K562 (cell line): Measurements from ENCODE around the gene STIM1. TPM values are rescaled to one million over a fixed set of nuclear protein-coding genes. Genes with fewer than 3 reads are reported as not detected.

Experiments used
- ATAC-seq: fragments of 200-7000 bp; cut with Tn5 transposase; 3 replicates; pipeline ENCODE4 v1.9.1; 2020; ENCODE audit warnings: moderate library complexity
- BruUV-seq: library from RNA; stranded (reverse); fragments of 400-500 nt; replicated peaks from 2 replicates; lab custom pipeline; 2021; lab: Mats Ljungman, UMichigan
- CTCF ChIA-PET: fragments of 300-600 bp; formaldehyde crosslinking; extraction: SDS; loops from one replicate; lab custom pipeline; 2021; ENCODE audit warnings: low intra/inter-chr PET ratio; lab: Yijun Ruan, JAX
- POLR2A ChIA-PET: fragments of 300-600, 350-650 bp; sonication (Branson Sonifier 250); formaldehyde crosslinking; extraction: SDS; loops from one replicate; lab custom pipeline; 2021; ENCODE audit warnings: antibody characterized with exemption, inconsistent platforms; lab: Yijun Ruan, JAX
- DNase-seq, 4 experiments: peaks; one replicate each; pipeline versions ENCODE4 v3.0.0 to v3.0.0-alpha.2; 2011 to 2018; ENCODE audit warnings: low spot score in 3 of 4, mixed read lengths in 3 of 4; ENCODE audit errors: extremely low read depth in 1 of 4
- FAIRE-seq: peaks from 2 replicates; lab custom pipeline; 2011; peaks lifted over from hg19 to GRCh38; lab: Jason Lieb, UNC
- H2AFZ ChIP-seq: 2 replicates; pipeline ENCODE4 v1.6.0; 2011; ENCODE audit warnings: low read depth, low read length, control low read depth, inconsistent platforms
- H3K27ac ChIP-seq: fragments of 200-600 bp; 3 replicates; pipeline ENCODE4 v1.8.0; 2011; ENCODE audit warnings: low read depth, mild to moderate bottlenecking, control low read depth, inconsistent platforms, low read length, moderate library complexity, mixed read lengths; ENCODE audit errors: extremely low read depth
- H3K27me3 ChIP-seq, 2 experiments: fragments of 300-600 bp in 1 of 2; 2 replicates in 1 of 2; 3 replicates in 1 of 2; pipeline versions ENCODE4 v1.6.0 to v1.8.0; 2011; ENCODE audit warnings: inconsistent platforms in 2 of 2, low read length in 2 of 2, mild to moderate bottlenecking in 1 of 2, mixed read lengths in 1 of 2, moderate library complexity in 1 of 2; ENCODE audit not compliant: control insufficient read depth in 2 of 2, insufficient read depth in 2 of 2
- H3K36me3 ChIP-seq: fragments of 300-600 bp; 3 replicates; pipeline ENCODE4 v1.8.0; 2011; ENCODE audit warnings: mild to moderate bottlenecking, low read length, inconsistent platforms; ENCODE audit not compliant: control insufficient read depth, insufficient read depth
- H3K4me1 ChIP-seq, 2 experiments: fragments of 200-600 bp in 1 of 2; replicated peaks in 1 of 2; 2 replicates in 1 of 2; 3 replicates in 1 of 2; pipeline versions ENCODE4 v1.5.1 to v1.8.0; 2011; ENCODE audit warnings: inconsistent platforms in 2 of 2, low read length in 2 of 2, mild to moderate bottlenecking in 1 of 2, mixed read lengths in 1 of 2, moderate library complexity in 1 of 2; ENCODE audit not compliant: control insufficient read depth in 2 of 2, insufficient read depth in 2 of 2
- H3K4me2 ChIP-seq: 2 replicates; pipeline ENCODE4 v1.6.1; 2011; ENCODE audit warnings: low read length, control low read depth, inconsistent platforms, mixed read lengths; ENCODE audit not compliant: insufficient read depth
- H3K4me3 ChIP-seq: fragments of 200-600 bp; sonication (generic), shearing (Covaris generic); 2 replicates; pipeline ENCODE4 v1.5.1; 2016; ENCODE audit warnings: control low read depth, inconsistent platforms
- H3K79me2 ChIP-seq: fragments of 200-600 bp; 3 replicates; pipeline ENCODE4 v1.8.0; 2011; ENCODE audit warnings: low read length, inconsistent platforms; ENCODE audit not compliant: control insufficient read depth, insufficient read depth
- H3K9ac ChIP-seq, 2 experiments: 2 replicates each; pipeline versions ENCODE4 v1.6.0 to v1.6.1; 2011; ENCODE audit warnings: low read depth in 2 of 2, low read length in 2 of 2, control low read depth in 1 of 2, inconsistent platforms in 1 of 2, mild to moderate bottlenecking in 1 of 2, mixed read lengths in 1 of 2; ENCODE audit not compliant: insufficient read depth in 1 of 2
- H3K9me1 ChIP-seq: one replicate; pipeline ENCODE4 v1.6.0; 2011; ENCODE audit warnings: inconsistent platforms, mild to moderate bottlenecking, low read length, moderate library complexity; ENCODE audit not compliant: control insufficient read depth, insufficient read depth
- H3K9me3 ChIP-seq: replicated peaks from 2 replicates; pipeline ENCODE4 v1.5.1; 2011; ENCODE audit warnings: low read depth, low read length, inconsistent platforms; ENCODE audit not compliant: control insufficient read depth, insufficient read depth
- H4K20me1 ChIP-seq: replicated peaks from 2 replicates; pipeline ENCODE4 v1.6.1; 2011; ENCODE audit warnings: low read length, inconsistent platforms, mixed read lengths; ENCODE audit not compliant: control insufficient read depth, insufficient read depth
- GABPA ChIP-seq: fragments of 200-800 bp; sonication (Bioruptor generic); conservative IDR thresholded peaks from 2 replicates; pipeline ENCODE4 v1.6.1; 2016; ENCODE audit warnings: low read depth, missing genetic modification characterization, missing compliant biosample characterization
- L3MBTL2 ChIP-seq: fragments of 450-650 bp; IDR thresholded peaks from 2 replicates; pipeline ENCODE4 v1.6.1; 2016; ENCODE audit warnings: mild to moderate bottlenecking, moderate library complexity
- NBN ChIP-seq: fragments of 450-650 bp; IDR thresholded peaks from 2 replicates; pipeline ENCODE4 v1.6.1; 2016; ENCODE audit warnings: low read depth, mild to moderate bottlenecking
- POLR3G ChIP-seq: IDR thresholded peaks from 2 replicates; pipeline ENCODE4 v1.6.1; 2011; ENCODE audit not compliant: insufficient read length, insufficient replicate concordance; ENCODE audit errors: extremely low read depth
- ZNF586 ChIP-seq: fragments of 450-650 bp; formaldehyde crosslinking; conservative IDR thresholded peaks from 2 replicates; pipeline ENCODE4 v1.4.0; 2020; ENCODE audit warnings: mild to moderate bottlenecking, moderate library complexity
- whole genome bisulfite sequencing: fragments of 100-300 bp; shearing (Covaris generic); methylation state at CpG from one replicate; pipeline ENCODE4 v1.1.6; 2016; ENCODE audit warnings: low coverage, mixed read lengths; ENCODE audit not compliant: insufficient coverage; ENCODE audit errors: missing lambda C conversion rate; 5-methylcytosine and 5-hydroxymethylcytosine counted together
- in situ Hi-C: fragments of 300-500 bp; cut with MboI; formaldehyde crosslinking; loops from 4 replicates; pipeline ENCODE4 v1.15.0; 2018; ENCODE audit warnings: inconsistent platforms, mixed read lengths
- intact Hi-C: fragments of 100-400 bp; cut with micrococcal nuclease; formaldehyde crosslinking; loops from 2 replicates; pipeline ENCODE4 v1.14.2; 2022
- polyA plus RNA-seq, 8 experiments: library from polyadenylated mRNA; depleted of rRNA in 4 of 8; stranded (reverse) in 5 of 8; unstranded in 3 of 8; fragments of >200 nt; fragmentation: Nextera tagmentation in 2 of 8; fragmentation: Illumina TruSeq in 1 of 8; extraction: Ambion mirVana in 2 of 8; extraction: Trizol in 1 of 8; gene quantifications; 2 replicates each; pipeline versions ENCODE4 v1.2.1 to v1.2.3, GENCODE V29; 2011 to 2014; ENCODE audit warnings: inconsistent platforms in 1 of 8, missing spikeins in 1 of 8
- total RNA-seq, 7 experiments: library from RNA; depleted of rRNA in 6 of 7; stranded (reverse); fragments of >200 nt in 6 of 7; fragmentation: Illumina TruSeq in 2 of 7; extraction: Trizol in 2 of 7; gene quantifications; 2 replicates each; pipeline versions ENCODE4 v1.2.1 to v1.2.3, GENCODE V29; 2011 to 2021; ENCODE audit warnings: low replicate concordance in 1 of 7
- TF ChIP-seq, protein P1 (sequence below): fragments of 450-650 bp; formaldehyde crosslinking; IDR thresholded peaks from 2 replicates; pipeline ENCODE4 v1.4.0; 2022; ENCODE audit warnings: missing genetic modification characterization
- TF ChIP-seq, protein P2 (sequence below), 2 experiments: fragments of 250-450 bp in 1 of 2; fragments of 450-650 bp in 1 of 2; sonication (Bioruptor Pico) in 1 of 2; IDR thresholded peaks; 2 replicates each; pipeline versions ENCODE4 v1.6.1 to v1.8.0; 2016 to 2021; ENCODE audit warnings: mild to moderate bottlenecking in 2 of 2, moderate library complexity in 2 of 2, missing compliant biosample characterization in 1 of 2, missing genetic modification characterization in 1 of 2
- TF ChIP-seq, protein P3 (sequence below): fragments of 250-450 bp; sonication (Bioruptor Pico); IDR thresholded peaks from 2 replicates; pipeline ENCODE4 v1.5.1; 2021; ENCODE audit warnings: mild to moderate bottlenecking
- TF ChIP-seq, protein P4 (sequence below), 2 experiments: fragments of 450-650 bp; IDR thresholded peaks; 2 replicates each; pipeline ENCODE4 v1.6.1; 2018; ENCODE audit warnings: mild to moderate bottlenecking in 2 of 2, low read depth in 1 of 2; ENCODE audit not compliant: partially characterized antibody in 2 of 2
- TF ChIP-seq, protein P5 (sequence below), 2 experiments: IDR thresholded peaks in 1 of 2; conservative IDR thresholded peaks in 1 of 2; 2 replicates each; pipeline ENCODE4 v1.6.1; 2016; ENCODE audit warnings: low read depth in 2 of 2, mild to moderate bottlenecking in 1 of 2, missing compliant biosample characterization in 1 of 2, missing genetic modification characterization in 1 of 2, moderate library complexity in 1 of 2

The STIM1 gene
- total and polyA plus RNA-seq, 9 of the 15 experiments (the other 6 are each of a cell fraction or from before 2014, with no cell fraction given), result 7.7 to 50.5 (median 22.5) TPM

DNA sequence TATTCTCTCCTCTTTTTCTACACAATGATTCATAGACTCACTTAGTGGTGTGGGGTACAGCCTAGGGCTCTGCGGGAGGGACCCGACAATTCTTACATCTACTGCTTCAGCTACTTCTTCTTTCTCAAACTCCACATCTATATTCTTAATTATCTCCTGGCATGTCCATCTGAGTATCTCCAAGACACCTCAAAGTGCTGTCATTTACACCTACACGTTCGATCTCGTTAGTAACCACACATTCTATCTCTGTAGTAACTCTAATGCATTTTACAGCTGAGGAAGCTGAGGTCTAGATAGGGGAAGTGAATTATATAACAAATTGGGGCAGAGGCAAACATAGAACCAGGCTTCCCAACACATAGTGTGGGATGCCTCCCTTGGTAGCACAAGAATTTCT is 211.4 kb downstream of the STIM1 start:
- FAIRE-seq (no peak), DNase-seq (no peak), ATAC-seq (no peak)
- no peak overlapping the region for H3K9ac ChIP-seq
- intact Hi-C loops, result no loop called here
- H3K4me2 ChIP-seq, result no peak overlapping the region
- no peak overlapping the region for H2AFZ ChIP-seq
- WGBS, result 76% methylated on average over 5 of the region's 5 CpGs
- TF ChIP-seq ZNF586 (CRISPR knock-in tag) (no peak), GABPA (tag) (no peak), NBN (no peak), POLR3G (no peak), L3MBTL2 (no peak)
- TF ChIP-seq, protein P1, sequence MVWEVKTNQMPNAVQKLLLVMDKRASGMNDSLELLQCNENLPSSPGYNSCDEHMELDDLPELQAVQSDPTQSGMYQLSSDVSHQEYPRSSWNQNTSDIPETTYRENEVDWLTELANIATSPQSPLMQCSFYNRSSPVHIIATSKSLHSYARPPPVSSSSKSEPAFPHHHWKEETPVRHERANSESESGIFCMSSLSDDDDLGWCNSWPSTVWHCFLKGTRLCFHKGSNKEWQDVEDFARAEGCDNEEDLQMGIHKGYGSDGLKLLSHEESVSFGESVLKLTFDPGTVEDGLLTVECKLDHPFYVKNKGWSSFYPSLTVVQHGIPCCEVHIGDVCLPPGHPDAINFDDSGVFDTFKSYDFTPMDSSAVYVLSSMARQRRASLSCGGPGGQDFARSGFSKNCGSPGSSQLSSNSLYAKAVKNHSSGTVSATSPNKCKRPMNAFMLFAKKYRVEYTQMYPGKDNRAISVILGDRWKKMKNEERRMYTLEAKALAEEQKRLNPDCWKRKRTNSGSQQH (CRISPR knock-in tag), result no peak
- TF ChIP-seq, protein P2, sequence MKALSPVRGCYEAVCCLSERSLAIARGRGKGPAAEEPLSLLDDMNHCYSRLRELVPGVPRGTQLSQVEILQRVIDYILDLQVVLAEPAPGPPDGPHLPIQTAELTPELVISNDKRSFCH (CRISPR knock-in tag; IDR thresholded peaks at IDR 0.05), result no peak
- TF ChIP-seq, protein P2 (tag; IDR thresholded peaks at IDR 0.05), result no peak
- TF ChIP-seq, protein P3, sequence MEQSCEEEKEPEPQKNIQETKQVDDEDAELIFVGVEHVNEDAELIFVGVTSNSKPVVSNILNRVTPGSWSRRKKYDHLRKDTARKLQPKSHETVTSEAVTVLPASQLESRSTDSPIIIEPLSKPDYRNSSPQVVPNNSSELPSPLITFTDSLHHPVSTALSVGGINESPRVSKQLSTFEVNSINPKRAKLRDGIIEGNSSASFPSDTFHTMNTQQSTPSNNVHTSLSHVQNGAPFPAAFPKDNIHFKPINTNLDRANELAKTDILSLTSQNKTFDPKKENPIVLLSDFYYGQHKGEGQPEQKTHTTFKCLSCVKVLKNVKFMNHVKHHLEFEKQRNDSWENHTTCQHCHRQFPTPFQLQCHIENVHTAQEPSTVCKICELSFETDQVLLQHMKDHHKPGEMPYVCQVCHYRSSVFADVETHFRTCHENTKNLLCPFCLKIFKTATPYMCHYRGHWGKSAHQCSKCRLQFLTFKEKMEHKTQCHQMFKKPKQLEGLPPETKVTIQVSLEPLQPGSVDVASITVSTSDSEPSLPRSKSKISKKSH (CRISPR knock-in tag), result no peak
- TF ChIP-seq, protein P4, sequence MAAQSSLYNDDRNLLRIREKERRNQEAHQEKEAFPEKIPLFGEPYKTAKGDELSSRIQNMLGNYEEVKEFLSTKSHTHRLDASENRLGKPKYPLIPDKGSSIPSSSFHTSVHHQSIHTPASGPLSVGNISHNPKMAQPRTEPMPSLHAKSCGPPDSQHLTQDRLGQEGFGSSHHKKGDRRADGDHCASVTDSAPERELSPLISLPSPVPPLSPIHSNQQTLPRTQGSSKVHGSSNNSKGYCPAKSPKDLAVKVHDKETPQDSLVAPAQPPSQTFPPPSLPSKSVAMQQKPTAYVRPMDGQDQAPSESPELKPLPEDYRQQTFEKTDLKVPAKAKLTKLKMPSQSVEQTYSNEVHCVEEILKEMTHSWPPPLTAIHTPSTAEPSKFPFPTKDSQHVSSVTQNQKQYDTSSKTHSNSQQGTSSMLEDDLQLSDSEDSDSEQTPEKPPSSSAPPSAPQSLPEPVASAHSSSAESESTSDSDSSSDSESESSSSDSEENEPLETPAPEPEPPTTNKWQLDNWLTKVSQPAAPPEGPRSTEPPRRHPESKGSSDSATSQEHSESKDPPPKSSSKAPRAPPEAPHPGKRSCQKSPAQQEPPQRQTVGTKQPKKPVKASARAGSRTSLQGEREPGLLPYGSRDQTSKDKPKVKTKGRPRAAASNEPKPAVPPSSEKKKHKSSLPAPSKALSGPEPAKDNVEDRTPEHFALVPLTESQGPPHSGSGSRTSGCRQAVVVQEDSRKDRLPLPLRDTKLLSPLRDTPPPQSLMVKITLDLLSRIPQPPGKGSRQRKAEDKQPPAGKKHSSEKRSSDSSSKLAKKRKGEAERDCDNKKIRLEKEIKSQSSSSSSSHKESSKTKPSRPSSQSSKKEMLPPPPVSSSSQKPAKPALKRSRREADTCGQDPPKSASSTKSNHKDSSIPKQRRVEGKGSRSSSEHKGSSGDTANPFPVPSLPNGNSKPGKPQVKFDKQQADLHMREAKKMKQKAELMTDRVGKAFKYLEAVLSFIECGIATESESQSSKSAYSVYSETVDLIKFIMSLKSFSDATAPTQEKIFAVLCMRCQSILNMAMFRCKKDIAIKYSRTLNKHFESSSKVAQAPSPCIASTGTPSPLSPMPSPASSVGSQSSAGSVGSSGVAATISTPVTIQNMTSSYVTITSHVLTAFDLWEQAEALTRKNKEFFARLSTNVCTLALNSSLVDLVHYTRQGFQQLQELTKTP (IDR thresholded peaks at IDR 0.05; ENCODE audit: low read depth in 1 of 2, partially characterized antibody in 2 of 2), result no peak
- TF ChIP-seq, protein P5, sequence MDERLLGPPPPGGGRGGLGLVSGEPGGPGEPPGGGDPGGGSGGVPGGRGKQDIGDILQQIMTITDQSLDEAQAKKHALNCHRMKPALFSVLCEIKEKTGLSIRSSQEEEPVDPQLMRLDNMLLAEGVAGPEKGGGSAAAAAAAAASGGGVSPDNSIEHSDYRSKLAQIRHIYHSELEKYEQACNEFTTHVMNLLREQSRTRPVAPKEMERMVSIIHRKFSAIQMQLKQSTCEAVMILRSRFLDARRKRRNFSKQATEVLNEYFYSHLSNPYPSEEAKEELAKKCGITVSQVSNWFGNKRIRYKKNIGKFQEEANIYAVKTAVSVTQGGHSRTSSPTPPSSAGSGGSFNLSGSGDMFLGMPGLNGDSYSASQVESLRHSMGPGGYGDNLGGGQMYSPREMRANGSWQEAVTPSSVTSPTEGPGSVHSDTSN (CRISPR knock-in tag; IDR thresholded peaks at IDR 0.05; ENCODE audit: low read depth), result no peak
- TF ChIP-seq, protein P5 (tag; conservative IDR thresholded peaks at IDR 0.05; ENCODE audit: low read depth), result no peak
- no peaks in the 10 kb centered on the region for H3K9me1 ChIP-seq
- no peaks in the 10 kb centered on the region for H3K4me1 ChIP-seq
- no peaks in the 10 kb centered on the region for H4K20me1 ChIP-seq
- H3K36me3 ChIP-seq, result peaks cover 5% of the 10 kb centered on the region; the same call in 1 of the 3 replicates
- no peaks in the 10 kb centered on the region for H3K79me2 ChIP-seq
- CTCF ChIA-PET, result no interaction called here
- no peak overlapping the region for H3K27ac ChIP-seq
- BruUV-seq, result no TSS peak
- in situ Hi-C loops, result no loop called here
- no peak overlapping the region for H3K4me3 ChIP-seq
- H3K9me3 ChIP-seq, result no peaks in the 10 kb centered on the region
- POLR2A ChIA-PET, result interaction anchor here (1.4 to 2.1 kb wide), 2 partner anchors 8 to 269 kb away, joined by 4 to 5 read pairs; partner anchors contain the start of gene NUP98
- no peaks in the 10 kb centered on the region for H3K27me3 ChIP-seq
